Measurements from ENCODE around the gene OSER1. TPM values are rescaled to one million over a fixed set of nuclear protein-coding genes. Genes with fewer than 3 reads are reported as not detected.

OSER1 gene
- total RNA-seq, 1 donor from 2014 or later, result 28.2 TPM

GRCh38 chr20:44219791-44220190 lies 9.2 kb upstream of the OSER1 start:
- no peaks in the 10 kb centered on the region for H3K9me3 Mint-ChIP-seq (ENCODE audit: unreplicated experiment)
- no peak for DNase-seq (ENCODE audit: low spot score)
- no peak overlapping the region for H3K4me3 Mint-ChIP-seq (ENCODE audit: unreplicated experiment)
- no peak for TF ChIP-seq CTCF (IDR thresholded peaks at IDR 0.05; ENCODE audit: unreplicated experiment)
- H3K27ac Mint-ChIP-seq (ENCODE audit: unreplicated experiment), result no peak overlapping the region
- peaks cover 4% of the 10 kb centered on the region for H3K27me3 Mint-ChIP-seq (ENCODE audit: unreplicated experiment)
- H3K4me1 Mint-ChIP-seq (ENCODE audit: unreplicated experiment), result peaks cover 2% of the 10 kb centered on the region
- no peaks in the 10 kb centered on the region for H3K36me3 Mint-ChIP-seq (ENCODE audit: low read depth, unreplicated experiment)

- Mint-ChIP-seq H3K27me3 (ENCODE audit: unreplicated experiment) (peaks cover 4% of the 10 kb centered on the region), H3K9me3 (ENCODE audit: unreplicated experiment) (no peaks in the 10 kb centered on the region), H3K27ac (ENCODE audit: unreplicated experiment) (no peak overlapping the region), H3K4me1 (ENCODE audit: unreplicated experiment) (peaks cover 2% of the 10 kb centered on the region), H3K36me3 (ENCODE audit: low read depth, unreplicated experiment) (no peaks in the 10 kb centered on the region), H3K4me3 (ENCODE audit: unreplicated experiment) (no peak overlapping the region)
- no peak for DNase-seq (ENCODE audit: low spot score)
- no peak for TF ChIP-seq CTCF (IDR thresholded peaks at IDR 0.05; ENCODE audit: unreplicated experiment)
Measured at GRCh38 chr20:44219170-44219730, 8.7 kb upstream of the OSER1 start.

- H3K4me3 Mint-ChIP-seq (ENCODE audit: unreplicated experiment), result no peak overlapping the region
- H3K36me3 Mint-ChIP-seq (ENCODE audit: low read depth, unreplicated experiment), result no peaks in the 10 kb centered on the region
- H3K27ac Mint-ChIP-seq (ENCODE audit: unreplicated experiment), result no peak overlapping the region
- TF ChIP-seq CTCF (IDR thresholded peaks at IDR 0.05; ENCODE audit: unreplicated experiment), result no peak
- peaks cover 2% of the 10 kb centered on the region for H3K4me1 Mint-ChIP-seq (ENCODE audit: unreplicated experiment)
- no peak for DNase-seq (ENCODE audit: low spot score)
- H3K9me3 Mint-ChIP-seq (ENCODE audit: unreplicated experiment), result no peaks in the 10 kb centered on the region
- H3K27me3 Mint-ChIP-seq (ENCODE audit: unreplicated experiment), result peaks cover 4% of the 10 kb centered on the region
Measured at GRCh38 chr20:44218446-44218845, 7.9 kb upstream of the OSER1 start.

GRCh38 chr20:44217342-44218092 lies 6.9 kb upstream of the OSER1 start:
- H3K36me3 Mint-ChIP-seq (ENCODE audit: low read depth, unreplicated experiment), result no peaks in the 10 kb centered on the region
- peaks cover 2% of the 10 kb centered on the region for H3K4me1 Mint-ChIP-seq (ENCODE audit: unreplicated experiment)
- TF ChIP-seq CTCF (IDR thresholded peaks at IDR 0.05; ENCODE audit: unreplicated experiment), result peak; percentile 76
- H3K27ac Mint-ChIP-seq (ENCODE audit: unreplicated experiment), result no peak overlapping the region
- H3K27me3 Mint-ChIP-seq (ENCODE audit: unreplicated experiment), result no peaks in the 10 kb centered on the region
- H3K4me3 Mint-ChIP-seq (ENCODE audit: unreplicated experiment), result no peak overlapping the region
- no peaks in the 10 kb centered on the region for H3K9me3 Mint-ChIP-seq (ENCODE audit: unreplicated experiment)
- peak; percentile 76 for DNase-seq (ENCODE audit: low spot score)

- Mint-ChIP-seq H3K4me1 (ENCODE audit: unreplicated experiment) (peaks cover 15% of the 10 kb centered on the region), H3K4me3 (ENCODE audit: unreplicated experiment) (no peak overlapping the region), H3K27ac (ENCODE audit: unreplicated experiment) (no peak overlapping the region), H3K36me3 (ENCODE audit: low read depth, unreplicated experiment) (no peaks in the 10 kb centered on the region), H3K9me3 (ENCODE audit: unreplicated experiment) (no peaks in the 10 kb centered on the region), H3K27me3 (ENCODE audit: unreplicated experiment) (peaks cover 5% of the 10 kb centered on the region)
- peak; percentile 72 for DNase-seq (ENCODE audit: low spot score)
- peak; percentile 63 for TF ChIP-seq CTCF (IDR thresholded peaks at IDR 0.05; ENCODE audit: unreplicated experiment)
Measured at GRCh38 chr20:44215125-44215524, 4.6 kb upstream of the OSER1 start.
